HG03159 (cell line): ENCODE data around the gene WDR88.
"Not testable (repeated sequence)": the region's sequence is repeated elsewhere in the genome, so short reads cannot be mapped to it uniquely, and the experiment has no call there.

Source experiments
- ATAC-seq: cut with Tn5 transposase; IDR thresholded peaks from one replicate; pipeline ENCODE4 v1.9.1; 2021; ENCODE audit warnings: mild to moderate bottlenecking, moderate library complexity; ENCODE audit not compliant: unreplicated experiment

Gene WDR88

GRCh38 chr19:33168528-33168927 is 36.6 kb downstream of the WDR88 start:
- no peak for ATAC-seq

- no peak for ATAC-seq
Measured at GRCh38 chr19:33171222-33171795, 39.4 kb downstream of the WDR88 start.

GRCh38 chr19:33171916-33172359 is 40.0 kb downstream of the WDR88 start:
- no peak for ATAC-seq

- no peak for ATAC-seq
Measured at GRCh38 chr19:33174186-33174585, 42.3 kb downstream of the WDR88 start.

- ATAC-seq, result no peak
Measured at GRCh38 chr19:33175156-33175782, 43.4 kb downstream of the WDR88 start.

- ATAC-seq, result no peak
Measured at GRCh38 chr19:33175886-33176669, 44.2 kb downstream of the WDR88 start.

- peak; percentile 86 for ATAC-seq
Measured at GRCh38 chr19:33176670-33177416, 44.9 kb downstream of the WDR88 start.

- ATAC-seq, result peak; percentile 19
Measured at GRCh38 chr19:33177417-33177979, 45.6 kb downstream of the WDR88 start.

GRCh38 chr19:33186431-33187182 is 54.7 kb downstream of the WDR88 start:
- no peak for ATAC-seq

GRCh38 chr19:33187183-33187540 is 55.2 kb downstream of the WDR88 start:
- ATAC-seq, result no peak

- ATAC-seq, result no peak
Measured at GRCh38 chr19:33189453-33189852, 57.5 kb downstream of the WDR88 start.

- ATAC-seq, result not testable (repeated sequence)
Measured at GRCh38 chr19:33191092-33191491, 59.2 kb downstream of the WDR88 start.

- no peak for ATAC-seq
Measured at GRCh38 chr19:33191501-33191900, 59.6 kb downstream of the WDR88 start.

- no peak for ATAC-seq
Measured at GRCh38 chr19:33192010-33192409, 60.1 kb downstream of the WDR88 start.

GRCh38 chr19:33193269-33193864 is 61.5 kb downstream of the WDR88 start:
- no peak for ATAC-seq

- no peak for ATAC-seq
Measured at GRCh38 chr19:33193865-33194362, 62.0 kb downstream of the WDR88 start, which contains the start of gene LRP3. LRP3 (plus strand) TSS chr19:33194330; CDS start chr19:33194786, 456 bp downstream.

GRCh38 chr19:33194532-33194885 is 62.6 kb downstream of the WDR88 start:
- ATAC-seq, result no peak

- ATAC-seq, result no peak
Measured at GRCh38 chr19:33194886-33195644, 63.2 kb downstream of the WDR88 start.
